MM.1S (cell line): ENCODE measurements around the gene PLEK.
A peak's percentile ranks its signal among the peaks of the same experiment; 100 is the strongest.

Experiments used
- DNase-seq: peaks from one replicate; pipeline ENCODE4 v3.0.0-alpha.2; 2015
- H2AFZ ChIP-seq: fragments of 300-600 bp; sonication (generic); 2 replicates; pipeline ENCODE4 v1.6.0; 2016; ENCODE audit warnings: antibody characterized with exemption, low read length
- H3F3A ChIP-seq: fragments of 300-600 bp; sonication (generic); 2 replicates; pipeline ENCODE4 v1.6.1; 2016; ENCODE audit warnings: mild to moderate bottlenecking, antibody characterized with exemption, low read length, moderate library complexity, mixed read lengths; ENCODE audit not compliant: insufficient read depth
- H3K27ac ChIP-seq: fragments of 300-600 bp; sonication (generic); 2 replicates; pipeline ENCODE4 v1.5.1; 2016; ENCODE audit warnings: mild to moderate bottlenecking, low read length
- H3K27me3 ChIP-seq: fragments of 300-600 bp; sonication (generic); replicated peaks from 2 replicates; pipeline ENCODE4 v1.6.0; 2016; ENCODE audit warnings: low read length; ENCODE audit not compliant: insufficient read depth
- H3K36me3 ChIP-seq: fragments of 300-600 bp; sonication (generic); replicated peaks from 2 replicates; pipeline ENCODE4 v1.6.1; 2016; ENCODE audit warnings: mild to moderate bottlenecking, low read length, mixed read lengths; ENCODE audit not compliant: insufficient read depth
- H3K4me1 ChIP-seq: fragments of 300-600 bp; sonication (generic); 2 replicates; pipeline ENCODE4 v1.6.1; 2016; ENCODE audit warnings: low read length, mixed read lengths
- H3K4me2 ChIP-seq: fragments of 300-600 bp; sonication (generic); 2 replicates; pipeline ENCODE4 v1.6.0; 2016; ENCODE audit warnings: low read depth, low read length
- H3K4me3 ChIP-seq: fragments of 300-600 bp; sonication (generic); 2 replicates; pipeline ENCODE4 v1.5.1; 2016; ENCODE audit warnings: low read length, mixed read lengths
- H3K79me2 ChIP-seq: fragments of 300-600 bp; sonication (generic); 2 replicates; pipeline ENCODE4 v1.6.1; 2016; ENCODE audit warnings: mixed run types, low read length, mixed read lengths
- H3K9ac ChIP-seq: fragments of 300-600 bp; sonication (generic); 2 replicates; pipeline ENCODE4 v1.6.1; 2016; ENCODE audit warnings: low read length, mixed read lengths
- H3K9me2 ChIP-seq: fragments of 300-600 bp; sonication (generic); replicated peaks from 2 replicates; pipeline ENCODE4 v1.6.1; 2016; ENCODE audit warnings: mild to moderate bottlenecking, low read length, mixed read lengths; ENCODE audit not compliant: insufficient read depth
- H3K9me3 ChIP-seq: fragments of 300-600 bp; sonication (generic); replicated peaks from 2 replicates; pipeline ENCODE4 v1.6.1; 2016; ENCODE audit warnings: mild to moderate bottlenecking, low read length, mixed read lengths; ENCODE audit not compliant: insufficient read depth
- H4K20me1 ChIP-seq: fragments of 300-600 bp; sonication (generic); 2 replicates; pipeline ENCODE4 v1.6.1; 2016; ENCODE audit warnings: mild to moderate bottlenecking, low read length, moderate library complexity, mixed read lengths; ENCODE audit not compliant: insufficient read depth
- EZH2 ChIP-seq: fragments of 300-600 bp; sonication (generic); optimal IDR thresholded peaks from 2 replicates; pipeline ENCODE3; 2017; ENCODE audit warnings: low read depth, mild to moderate bottlenecking, antibody characterized with exemption, low read length, mixed read lengths
- EZH2phosphoT487 ChIP-seq: fragments of 300-600 bp; sonication (generic); IDR thresholded peaks from 2 replicates; pipeline ENCODE4 v1.6.1; 2018; ENCODE audit warnings: antibody characterized with exemption, low read length
- TF ChIP-seq, protein P1 (sequence below): fragments of 300-600 bp; sonication (generic); IDR thresholded peaks from 2 replicates; pipeline ENCODE4 v1.5.1; 2016; ENCODE audit warnings: antibody characterized with exemption, low read length, mixed read lengths

Gene PLEK

DNA sequence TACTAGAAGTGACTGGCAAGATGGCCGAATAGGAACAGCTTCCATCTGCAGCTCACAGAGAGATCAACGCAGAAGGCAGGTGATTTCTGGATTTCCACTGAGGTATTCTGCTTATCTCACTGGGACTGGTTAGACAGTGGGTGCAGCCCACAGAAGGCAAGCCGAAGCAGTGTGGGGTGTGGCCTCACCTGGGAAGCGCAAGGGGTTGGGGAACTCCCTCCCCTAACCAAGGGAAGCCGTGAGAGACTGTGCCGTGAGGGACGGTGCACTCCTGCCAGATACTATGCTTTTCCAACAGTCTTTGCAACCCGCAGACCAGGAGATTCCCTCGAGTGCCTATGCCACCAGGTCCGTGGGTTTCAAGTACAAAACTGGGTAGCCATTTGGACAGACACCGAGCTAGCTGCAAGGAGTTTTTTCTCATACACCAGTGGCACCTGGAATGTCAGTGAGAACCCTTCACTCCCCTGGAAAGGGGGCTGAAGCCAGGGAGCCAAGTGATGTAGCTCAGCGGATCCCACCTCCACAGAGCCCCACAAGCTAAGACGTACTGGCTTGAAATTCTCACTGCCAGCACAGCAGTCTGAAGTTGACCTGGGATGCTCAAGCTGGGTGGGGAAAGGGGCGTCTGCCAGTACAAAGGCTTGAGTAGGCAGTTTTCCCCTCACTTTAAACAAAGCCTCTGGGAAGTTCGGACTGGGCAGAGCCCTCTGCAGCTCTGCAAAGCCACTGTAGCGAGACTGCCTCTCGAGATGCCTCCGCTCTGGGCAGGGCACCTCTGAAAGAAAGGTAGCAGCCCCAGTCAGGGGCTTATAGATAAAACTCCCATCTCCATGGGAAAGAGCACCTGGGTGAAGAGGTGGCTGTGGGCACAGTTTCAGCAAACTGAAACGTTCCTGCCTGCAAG, 40.1 kb downstream of the PLEK start:
- no peak overlapping the region for H3K4me3 ChIP-seq
- H3K79me2 ChIP-seq = no peaks in the 10 kb centered on the region
- no peak overlapping the region for H3K4me2 ChIP-seq
- H4K20me1 ChIP-seq = no peaks in the 10 kb centered on the region
- no peaks in the 10 kb centered on the region for H3K9me3 ChIP-seq
- H3F3A ChIP-seq = no peaks in the 10 kb centered on the region
- no peak overlapping the region for H2AFZ ChIP-seq
- H3K9ac ChIP-seq = no peak overlapping the region
- H3K27ac ChIP-seq = no peak overlapping the region
- H3K27me3 ChIP-seq = no peaks in the 10 kb centered on the region
- no peak for TF ChIP-seq EZH2
- TF ChIP-seq, protein P1, sequence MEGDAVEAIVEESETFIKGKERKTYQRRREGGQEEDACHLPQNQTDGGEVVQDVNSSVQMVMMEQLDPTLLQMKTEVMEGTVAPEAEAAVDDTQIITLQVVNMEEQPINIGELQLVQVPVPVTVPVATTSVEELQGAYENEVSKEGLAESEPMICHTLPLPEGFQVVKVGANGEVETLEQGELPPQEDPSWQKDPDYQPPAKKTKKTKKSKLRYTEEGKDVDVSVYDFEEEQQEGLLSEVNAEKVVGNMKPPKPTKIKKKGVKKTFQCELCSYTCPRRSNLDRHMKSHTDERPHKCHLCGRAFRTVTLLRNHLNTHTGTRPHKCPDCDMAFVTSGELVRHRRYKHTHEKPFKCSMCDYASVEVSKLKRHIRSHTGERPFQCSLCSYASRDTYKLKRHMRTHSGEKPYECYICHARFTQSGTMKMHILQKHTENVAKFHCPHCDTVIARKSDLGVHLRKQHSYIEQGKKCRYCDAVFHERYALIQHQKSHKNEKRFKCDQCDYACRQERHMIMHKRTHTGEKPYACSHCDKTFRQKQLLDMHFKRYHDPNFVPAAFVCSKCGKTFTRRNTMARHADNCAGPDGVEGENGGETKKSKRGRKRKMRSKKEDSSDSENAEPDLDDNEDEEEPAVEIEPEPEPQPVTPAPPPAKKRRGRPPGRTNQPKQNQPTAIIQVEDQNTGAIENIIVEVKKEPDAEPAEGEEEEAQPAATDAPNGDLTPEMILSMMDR = no peak
- no peak for TF ChIP-seq EZH2phosphoT487
- no peak for DNase-seq
- H3K9me2 ChIP-seq = no peaks in the 10 kb centered on the region
- no peaks in the 10 kb centered on the region for H3K36me3 ChIP-seq
- H3K4me1 ChIP-seq = no peaks in the 10 kb centered on the region

GRCh38 chr2:68411397-68412126, 46.5 kb downstream of the PLEK start:
- Histone ChIP-seq H4K20me1 (no peaks in the 10 kb centered on the region), H3K9me3 (no peaks in the 10 kb centered on the region), H3K79me2 (no peaks in the 10 kb centered on the region), H3K4me1 (peaks cover 23% of the 10 kb centered on the region), H2AFZ (peak overlapping the region; percentile 40; the same call in 1 of the 2 replicates), H3K9me2 (no peaks in the 10 kb centered on the region), H3K36me3 (no peaks in the 10 kb centered on the region), H3F3A (peaks cover 19% of the 10 kb centered on the region), H3K27ac (peak overlapping the region; percentile 77), H3K9ac (peak overlapping the region; percentile 26; the same call in 1 of the 2 replicates), H3K4me3 (peak overlapping the region; percentile 17), H3K4me2 (peak overlapping the region; percentile 78), H3K27me3 (no peaks in the 10 kb centered on the region)
- TF ChIP-seq, protein P1 = no peak
- TF ChIP-seq EZH2phosphoT487 (no peak), EZH2 (no peak)
- DNase-seq = peak; percentile 26

DNA sequence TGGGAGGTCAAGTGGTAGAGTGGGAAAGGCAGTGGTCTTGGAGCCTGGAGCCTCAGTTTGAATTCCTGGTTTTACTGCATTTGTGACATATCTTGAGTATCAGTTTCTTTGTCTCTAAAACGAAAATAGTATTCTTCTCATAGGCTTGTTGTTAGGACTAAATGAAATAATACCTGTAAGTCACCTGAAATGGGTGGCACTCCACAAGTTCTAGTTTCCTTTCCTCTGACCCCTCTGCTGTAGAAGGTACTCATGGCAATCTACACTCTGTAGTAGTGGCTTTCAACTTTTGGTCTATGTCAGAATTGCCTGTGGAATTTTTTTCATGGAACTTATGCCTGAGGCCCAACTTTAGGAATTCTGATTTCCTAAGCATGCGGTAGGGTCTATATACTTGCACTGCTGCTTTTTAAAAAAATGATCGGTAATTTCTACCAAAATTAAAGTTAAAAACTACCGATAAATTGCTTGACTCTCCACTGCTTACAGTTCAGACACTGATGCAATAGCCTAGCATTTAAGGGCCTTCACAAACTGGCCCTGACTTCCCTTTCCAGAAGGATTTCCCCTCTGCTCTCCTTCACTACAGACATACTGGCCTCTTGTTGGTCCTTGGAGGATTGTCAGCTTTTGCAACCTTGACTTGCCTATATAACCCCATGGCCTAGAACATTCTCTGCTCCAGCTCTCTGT, 47.2 kb downstream of the PLEK start:
- Histone ChIP-seq H2AFZ (peak overlapping the region; percentile 21; the same call in 1 of the 2 replicates), H3K9me3 (no peaks in the 10 kb centered on the region), H3K36me3 (no peaks in the 10 kb centered on the region), H3K4me2 (peak overlapping the region; percentile 78), H3K4me1 (peaks cover 23% of the 10 kb centered on the region), H3F3A (peaks cover 19% of the 10 kb centered on the region), H3K9ac (peak overlapping the region; percentile 26; the same call in 1 of the 2 replicates), H3K79me2 (no peaks in the 10 kb centered on the region), H3K4me3 (peak overlapping the region; percentile 17; the same call in 1 of the 2 replicates), H4K20me1 (no peaks in the 10 kb centered on the region), H3K27me3 (no peaks in the 10 kb centered on the region), H3K9me2 (no peaks in the 10 kb centered on the region), H3K27ac (peak overlapping the region; percentile 77)
- no peak for TF ChIP-seq EZH2
- TF ChIP-seq, protein P1 = no peak
- TF ChIP-seq EZH2phosphoT487 = no peak
- DNase-seq = peak; percentile 38
